Neural cell (in vitro differentiated cells): ENCODE data around the gene LYVE1. TPM values are rescaled to one million over a fixed set of nuclear protein-coding genes. Genes with fewer than 3 reads are reported as not detected.

ENCODE experiments used
- H2AFZ ChIP-seq: fragments of 200-600, 300-800 bp; sonication (generic), shearing (Covaris generic); 2 replicates; pipeline ENCODE4 v1.6.0; 2014; ENCODE audit warnings: low read depth, mild to moderate bottlenecking, antibody characterized with exemption, low read length, moderate library complexity
- H3F3A ChIP-seq: fragments of 200-600 bp; shearing (Covaris generic); 2 replicates; pipeline ENCODE4 v1.6.1; 2016; ENCODE audit warnings: mild to moderate bottlenecking, moderate library complexity, mixed read lengths, antibody characterized with exemption, low read length; ENCODE audit not compliant: insufficient read depth, poor library complexity, severe bottlenecking
- H3K27ac ChIP-seq: fragments of 200-600, 300-800 bp; sonication (generic), shearing (Covaris generic); 2 replicates; pipeline ENCODE4 v1.5.1; 2014; ENCODE audit warnings: mild to moderate bottlenecking, low read length, moderate library complexity
- H3K27me3 ChIP-seq: fragments of 300-800, 200-600 bp; sonication (generic), shearing (Covaris generic); 2 replicates; pipeline ENCODE4 v1.6.0; 2014; ENCODE audit warnings: mild to moderate bottlenecking, low read depth, low read length, moderate library complexity; ENCODE audit not compliant: insufficient read depth
- H3K36me3 ChIP-seq: fragments of 300-800, 200-600 bp; sonication (generic), shearing (Covaris generic); 2 replicates; pipeline ENCODE4 v1.5.1; 2014; ENCODE audit warnings: mild to moderate bottlenecking, antibody characterized with exemption, low read length, moderate library complexity; ENCODE audit not compliant: insufficient read depth
- H3K4me2 ChIP-seq: fragments of 300-800, 200-600 bp; sonication (generic), shearing (Covaris generic); 2 replicates; pipeline ENCODE4 v1.6.0; 2014; ENCODE audit warnings: mild to moderate bottlenecking, low read length
- H3K4me3 ChIP-seq: fragments of 300-800, 200-600 bp; sonication (generic), shearing (Covaris generic); 2 replicates; pipeline ENCODE4 v1.5.1; 2014; ENCODE audit warnings: mild to moderate bottlenecking, low read length, moderate library complexity
- H3K79me2 ChIP-seq: fragments of 200-600 bp; shearing (Covaris generic); replicated peaks from 2 replicates; pipeline ENCODE4 v1.6.0; 2014; ENCODE audit warnings: mild to moderate bottlenecking, low read length, moderate library complexity; ENCODE audit not compliant: insufficient read depth
- H3K9ac ChIP-seq: fragments of 300-800, 200-600 bp; sonication (generic), shearing (Covaris generic); 2 replicates; pipeline ENCODE4 v1.6.1; 2016; ENCODE audit warnings: mild to moderate bottlenecking, low read length, mixed read lengths
- H3K9me2 ChIP-seq: fragments of 200-600 bp; shearing (Covaris generic); 2 replicates; pipeline ENCODE4 v1.6.1; 2016; ENCODE audit warnings: mild to moderate bottlenecking, low read length, mixed read lengths; ENCODE audit not compliant: insufficient read depth
- H3K9me3 ChIP-seq: fragments of 200-600, 300-800 bp; sonication (generic), shearing (Covaris generic); 2 replicates; pipeline ENCODE4 v1.6.1; 2016; ENCODE audit warnings: mild to moderate bottlenecking, mixed run types, low read length, moderate library complexity, mixed read lengths
- H4K20me1 ChIP-seq: fragments of 200-600 bp; shearing (Covaris generic); 2 replicates; pipeline ENCODE4 v1.6.1; 2016; ENCODE audit warnings: mild to moderate bottlenecking, mixed run types; ENCODE audit not compliant: insufficient read depth
- CTCF ChIP-seq: fragments of 450-650 bp; IDR thresholded peaks from 2 replicates; pipeline ENCODE4 v1.5.1; 2014; ENCODE audit warnings: antibody characterized with exemption, mild to moderate bottlenecking, moderate library complexity; ENCODE audit not compliant: poor library complexity, severe bottlenecking
- EP300 ChIP-seq: fragments of 450-650 bp; conservative IDR thresholded peaks from 2 replicates; pipeline ENCODE4 v1.6.1; 2014; ENCODE audit warnings: antibody characterized with exemption, mild to moderate bottlenecking, moderate library complexity; ENCODE audit not compliant: poor library complexity, severe bottlenecking
- EZH2 ChIP-seq: fragments of 200-600, 300-800 bp; shearing (Covaris generic), sonication (generic); IDR thresholded peaks from 2 replicates; pipeline ENCODE4 v1.6.1; 2014; ENCODE audit warnings: antibody characterized with exemption, low read length, borderline replicate concordance, mild to moderate bottlenecking; ENCODE audit not compliant: insufficient read depth, poor library complexity, severe bottlenecking
- MXI1 ChIP-seq: fragments of 450-650 bp; conservative IDR thresholded peaks from 2 replicates; pipeline ENCODE4 v1.6.1; 2014; ENCODE audit warnings: antibody characterized with exemption, mild to moderate bottlenecking; ENCODE audit not compliant: poor library complexity, severe bottlenecking
- POLR2AphosphoS5 ChIP-seq: IDR thresholded peaks from 2 replicates; pipeline ENCODE4 v1.6.1; 2012
- RAD21 ChIP-seq: fragments of 450-650 bp; conservative IDR thresholded peaks from 2 replicates; pipeline ENCODE4 v1.6.1; 2014; ENCODE audit warnings: antibody characterized with exemption, mild to moderate bottlenecking, moderate library complexity
- REST ChIP-seq: IDR thresholded peaks from 2 replicates; pipeline ENCODE4 v1.6.1; 2012; ENCODE audit warnings: borderline replicate concordance
- SMC3 ChIP-seq: fragments of 450-650 bp; conservative IDR thresholded peaks from 2 replicates; pipeline ENCODE4 v1.6.1; 2014; ENCODE audit warnings: antibody characterized with exemption, mild to moderate bottlenecking, moderate library complexity; ENCODE audit not compliant: poor library complexity
- TAF1 ChIP-seq: IDR thresholded peaks from 2 replicates; pipeline ENCODE4 v1.6.1; 2012; ENCODE audit warnings: low read depth
- polyA plus RNA-seq: library from polyadenylated mRNA; depleted of rRNA; stranded (reverse); fragments of >200 nt; gene quantifications from 2 replicates; pipeline ENCODE4 v1.2.3, GENCODE V29; 2014

The LYVE1 gene
- polyA plus RNA-seq, 1 donor from 2014 or later: not detected

GRCh38 chr11:10542776-10543175 is 25.7 kb downstream of the LYVE1 start:
- TF ChIP-seq POLR2AphosphoS5 (no peak), MXI1 (no peak), TAF1 (no peak), SMC3 (no peak), CTCF (no peak), RAD21 (no peak), EP300 (no peak), REST (no peak), EZH2 (no peak)
- H3K4me2 ChIP-seq: no peak overlapping the region
- peaks cover 4% of the 10 kb centered on the region for H3K79me2 ChIP-seq
- H3K4me3 ChIP-seq: no peak overlapping the region
- H3K36me3 ChIP-seq: no peaks in the 10 kb centered on the region
- no peaks in the 10 kb centered on the region for H3K9me3 ChIP-seq
- H3K27ac ChIP-seq: no peak overlapping the region
- H3K9ac ChIP-seq: no peak overlapping the region
- no peaks in the 10 kb centered on the region for H3F3A ChIP-seq
- no peaks in the 10 kb centered on the region for H3K9me2 ChIP-seq
- H4K20me1 ChIP-seq: no peaks in the 10 kb centered on the region
- H2AFZ ChIP-seq: no peak overlapping the region
- H3K27me3 ChIP-seq: no peaks in the 10 kb centered on the region

GRCh38 chr11:10541561-10541930 is 26.9 kb downstream of the LYVE1 start:
- peak overlapping the region; percentile 86 for H3K9ac ChIP-seq
- peak overlapping the region; percentile 91 for H3K4me3 ChIP-seq
- H3K9me3 ChIP-seq: no peaks in the 10 kb centered on the region
- no peaks in the 10 kb centered on the region for H4K20me1 ChIP-seq
- TF ChIP-seq CTCF (no peak), SMC3 (no peak), REST (no peak), EZH2 (no peak), RAD21 (no peak), POLR2AphosphoS5 (no peak), TAF1 (no peak), EP300 (no peak), MXI1 (no peak)
- peaks cover 4% of the 10 kb centered on the region for H3K79me2 ChIP-seq
- peak overlapping the region; percentile 81 for H2AFZ ChIP-seq
- H3F3A ChIP-seq: no peaks in the 10 kb centered on the region
- no peaks in the 10 kb centered on the region for H3K36me3 ChIP-seq
- H3K4me2 ChIP-seq: peak overlapping the region; percentile 52
- peak overlapping the region; percentile 71 for H3K27ac ChIP-seq
- no peaks in the 10 kb centered on the region for H3K27me3 ChIP-seq
- no peaks in the 10 kb centered on the region for H3K9me2 ChIP-seq
